Activated CD4-positive, alpha-beta T cell treated with anti-CD3 and anti-CD28 coated beads, Interleukin-2, amount 50 U/mL, for 1 hour (primary cell): Measurements from ENCODE around the gene LPP.
"Not testable (repeated sequence)": the region's sequence is repeated elsewhere in the genome, so short reads cannot be mapped to it uniquely, and the experiment has no call there.

Source experiments
- DNase-seq: peaks from one replicate; pipeline ENCODE4 v3.0.0-alpha.2; 2020

Gene LPP

DNA sequence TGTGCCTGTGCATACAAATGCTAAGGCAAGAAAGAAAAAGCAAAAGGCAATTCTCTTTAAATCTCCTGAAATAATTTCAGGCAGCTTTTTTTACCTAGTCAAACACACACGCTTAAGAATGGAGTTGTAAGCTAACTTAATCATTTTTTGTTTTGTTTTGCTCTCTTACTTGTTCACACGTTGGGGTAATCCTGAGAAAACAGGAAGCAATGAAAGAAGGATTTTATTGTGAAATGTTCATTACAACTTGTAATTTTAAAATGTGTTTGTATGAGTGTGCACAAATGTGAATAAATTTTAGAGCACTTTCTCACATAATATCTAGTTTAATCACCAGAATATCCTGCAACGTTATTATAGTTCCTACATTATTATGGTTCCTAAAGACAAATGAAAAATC, 263.8 kb downstream of the LPP start:
- DNase-seq, result no peak

DNA sequence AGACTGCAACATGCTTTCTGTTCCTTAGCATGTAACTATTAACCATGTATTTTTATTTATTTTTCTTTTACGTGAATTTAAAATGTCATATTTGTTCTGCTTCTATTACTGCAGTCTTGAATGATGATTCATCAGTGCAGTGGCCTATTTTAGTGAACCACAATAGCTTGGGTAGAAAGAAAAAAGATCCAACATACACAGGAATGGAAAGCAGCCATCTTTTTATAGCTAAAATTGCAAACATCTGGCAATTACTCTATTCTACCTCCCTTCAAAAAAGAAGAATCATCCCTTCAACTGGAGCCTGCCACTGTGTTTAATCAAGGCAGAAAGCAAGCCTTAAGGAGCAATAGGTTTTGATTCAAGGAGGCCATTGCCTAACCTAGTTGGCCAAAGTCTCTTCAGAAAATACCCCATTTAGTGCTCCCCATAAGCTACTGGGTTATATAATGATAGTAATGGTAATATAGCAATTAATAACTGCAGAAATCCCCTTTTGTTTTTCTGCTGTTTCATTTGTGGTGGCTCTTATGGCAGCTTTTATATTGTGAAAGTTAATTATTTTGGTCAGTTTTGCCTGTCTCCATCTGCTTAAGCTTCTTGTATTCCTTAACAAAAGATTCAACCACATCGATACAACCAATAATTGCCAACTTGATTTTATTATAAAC, 267.3 kb downstream of the LPP start:
- no peak for DNase-seq

DNA sequence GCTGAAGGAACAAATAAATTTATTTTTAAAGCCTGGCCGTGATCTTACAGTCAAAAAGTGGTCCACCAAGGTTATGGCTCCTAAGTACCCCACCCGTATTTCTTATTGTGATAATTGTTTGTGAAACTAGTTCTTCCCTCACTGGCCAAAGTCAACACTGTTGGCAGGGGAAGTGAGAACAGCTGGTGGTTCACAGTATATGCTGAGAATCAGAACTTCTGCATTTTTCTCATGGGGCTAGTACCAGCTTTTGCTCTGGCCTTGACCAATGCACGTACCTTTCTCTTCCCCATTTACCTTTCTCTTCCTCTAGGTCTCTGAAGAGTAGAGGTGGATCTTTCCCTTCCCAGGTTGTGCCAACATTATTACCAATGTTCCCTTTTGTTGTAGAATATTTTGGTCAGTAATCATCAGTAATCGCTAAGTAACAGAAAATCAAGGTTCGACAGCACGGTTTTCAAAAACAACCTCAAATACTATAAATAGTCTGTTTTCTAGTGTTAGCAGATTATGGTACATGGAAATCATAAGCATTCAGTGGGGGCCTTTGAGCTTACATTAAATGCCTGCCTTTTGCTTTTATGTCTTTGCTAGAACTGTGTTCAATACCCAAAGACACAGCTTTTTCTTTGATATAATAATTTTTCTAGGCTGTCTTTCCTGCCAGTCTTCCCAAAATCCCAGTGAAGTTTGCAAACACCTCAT, 268.0 kb downstream of the LPP start:
- no peak for DNase-seq

GRCh38 chr3:188427981-188428380, 274.0 kb downstream of the LPP start:
- not testable (repeated sequence) for DNase-seq

DNA sequence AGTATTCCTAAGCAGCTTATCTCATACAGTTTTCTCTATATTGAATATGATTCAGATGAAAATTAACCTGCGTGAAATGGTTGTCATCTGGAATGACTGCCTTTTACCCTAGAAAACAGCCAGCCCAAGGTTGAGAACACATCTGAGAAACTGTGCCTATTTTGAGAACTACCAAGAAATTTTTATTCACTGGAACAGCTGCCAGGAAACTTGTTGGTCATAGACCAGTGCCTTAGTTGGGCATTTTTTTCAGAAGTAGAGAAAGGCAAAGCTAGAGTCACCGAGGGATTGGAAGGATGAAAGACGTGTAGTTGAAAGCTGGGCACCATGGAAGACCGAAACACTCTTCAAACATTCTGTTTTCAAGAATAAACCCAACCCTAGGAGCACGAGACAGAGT, 277.1 kb downstream of the LPP start:
- no peak for DNase-seq

DNA sequence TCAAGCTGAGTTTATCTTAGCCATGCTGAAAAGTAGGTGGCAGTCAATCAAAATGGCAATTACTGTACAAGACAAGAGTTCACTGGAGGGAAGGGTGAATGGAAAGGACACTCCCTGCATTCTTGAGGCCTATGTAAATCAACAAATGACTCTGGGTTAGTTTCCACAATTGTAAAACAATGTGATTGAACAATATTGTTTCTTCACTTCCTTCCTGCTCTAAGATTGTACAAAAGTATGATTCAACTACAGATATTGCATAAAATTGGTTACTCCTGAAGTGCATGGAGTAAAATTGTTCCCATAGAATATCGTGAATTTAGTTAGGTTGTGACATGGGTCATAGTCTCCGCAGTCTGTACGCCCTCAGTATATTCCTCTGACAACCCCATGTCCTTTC, 277.6 kb downstream of the LPP start:
- no peak for DNase-seq

DNA sequence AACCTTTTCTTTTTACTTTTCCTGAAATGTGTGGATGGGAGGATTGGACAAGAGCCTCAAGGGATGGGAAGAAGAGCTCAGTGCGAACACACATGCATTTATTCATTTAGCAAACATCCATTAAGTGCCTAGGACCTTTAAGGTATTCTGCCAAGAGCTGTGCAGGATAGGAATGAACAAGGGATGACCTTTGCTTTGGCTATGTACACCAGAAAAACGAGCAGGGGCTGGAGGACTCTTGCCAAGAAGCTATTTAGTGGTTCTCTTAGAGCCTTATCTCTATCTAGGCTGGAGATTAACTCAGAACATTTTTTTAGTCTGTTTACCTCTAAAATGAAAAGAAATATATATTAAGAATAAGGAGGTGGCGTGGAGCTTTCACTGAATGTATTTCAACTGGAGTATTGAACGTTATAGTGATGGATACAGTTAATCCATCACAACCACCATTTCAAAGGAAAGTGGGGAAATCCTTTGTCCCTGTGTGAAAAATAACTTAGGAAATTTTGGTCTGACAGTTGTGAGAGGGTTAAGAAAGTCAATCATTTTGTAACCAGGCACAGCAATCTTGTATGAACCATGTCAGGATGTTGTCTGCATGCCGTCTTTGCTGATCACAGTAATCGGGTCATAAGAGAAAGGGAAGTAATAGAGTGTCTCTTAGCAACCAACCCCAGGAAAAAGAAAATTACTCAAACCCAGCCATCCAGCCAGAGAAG, 279.0 kb downstream of the LPP start:
- DNase-seq, result no peak

GRCh38 chr3:188433521-188434150, 279.7 kb downstream of the LPP start:
- no peak for DNase-seq

DNA sequence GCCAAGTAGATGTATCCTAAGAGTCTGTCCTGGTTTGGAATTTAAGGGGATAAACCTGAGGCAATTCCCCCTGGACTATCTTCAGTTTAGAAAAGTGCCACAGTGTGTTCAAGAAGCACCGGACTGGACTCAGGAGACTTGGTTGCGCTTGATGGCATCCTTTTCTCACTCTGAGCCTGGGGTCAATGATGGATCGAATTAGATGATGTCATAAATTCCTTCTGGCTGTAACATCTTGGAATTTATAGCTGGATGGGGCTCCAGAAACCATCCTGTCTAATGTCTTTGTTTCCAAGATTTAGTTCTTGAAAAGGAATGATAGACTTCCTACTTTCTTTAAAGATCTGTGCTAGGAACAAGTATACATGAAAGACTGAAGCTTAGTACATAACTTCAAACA, 280.6 kb downstream of the LPP start:
- no peak for DNase-seq

DNA sequence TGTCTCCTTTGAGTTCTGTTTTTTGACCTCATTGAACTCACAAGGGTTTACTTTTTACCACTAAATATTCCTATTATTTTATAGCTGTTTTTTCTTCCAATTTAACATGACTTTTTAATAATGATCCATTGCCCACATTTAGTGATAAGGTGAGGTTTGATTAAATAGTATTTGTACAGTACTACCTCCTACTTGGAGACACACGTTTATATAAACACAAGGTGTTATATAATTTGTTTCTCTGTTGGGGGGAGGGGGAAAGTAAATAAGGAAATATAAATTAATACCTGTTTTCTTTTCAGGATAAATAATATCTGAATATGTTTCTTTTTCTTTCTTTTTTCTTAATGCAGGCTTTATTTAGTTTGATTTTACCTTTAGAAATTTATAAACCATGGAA, 281.3 kb downstream of the LPP start:
- DNase-seq, result no peak

DNA sequence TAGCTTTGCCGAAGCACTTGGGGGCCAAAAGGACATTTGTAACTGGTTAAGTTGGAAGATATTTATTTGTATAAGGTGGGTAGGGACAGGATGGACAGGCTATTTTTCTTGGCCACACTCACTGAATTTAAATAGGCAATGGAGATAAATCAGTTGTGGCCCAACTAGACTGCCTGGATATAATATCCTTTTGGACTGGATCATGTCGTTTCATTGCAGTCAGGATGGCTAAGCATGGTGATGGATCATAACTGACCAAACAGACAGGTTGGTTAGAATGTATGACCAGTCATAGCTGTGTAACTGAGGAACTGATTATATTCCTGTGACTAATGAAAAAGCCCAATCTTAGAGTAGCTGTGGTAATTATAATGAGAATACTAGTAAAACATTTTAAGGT, 284.0 kb downstream of the LPP start:
- DNase-seq, result no peak

- DNase-seq, result no peak
Measured at GRCh38 chr3:188439080-188439479, 285.1 kb downstream of the LPP start.

DNA sequence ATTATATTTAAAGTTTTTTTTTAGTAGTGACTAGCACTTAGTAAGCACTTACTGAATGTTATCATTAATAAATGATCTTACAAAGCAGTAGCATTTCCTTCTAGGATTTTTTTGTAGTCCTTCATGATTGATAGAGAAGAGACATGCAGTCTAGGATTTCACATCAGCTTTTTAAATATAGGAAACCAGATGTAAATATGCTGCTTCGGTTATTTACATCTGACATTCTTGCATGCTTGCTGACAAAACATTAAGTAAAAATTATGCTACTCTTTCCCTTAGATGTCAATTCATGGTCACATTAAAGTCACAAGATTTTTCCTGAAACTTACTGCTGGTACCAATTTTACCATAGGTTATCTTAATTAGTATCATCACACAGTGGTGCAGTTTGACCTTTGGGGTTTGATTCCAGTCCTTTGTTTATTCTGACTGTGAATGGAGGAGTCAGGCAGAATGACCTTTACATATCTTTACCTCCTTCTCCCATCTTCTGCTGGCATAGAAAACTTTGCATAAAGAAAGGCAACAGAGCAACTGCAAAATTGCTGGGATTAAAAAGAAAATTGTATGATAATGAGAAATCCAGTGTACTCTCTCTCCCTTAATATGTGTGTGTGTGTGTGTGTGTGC, 286.5 kb downstream of the LPP start:
- no peak for DNase-seq

DNA sequence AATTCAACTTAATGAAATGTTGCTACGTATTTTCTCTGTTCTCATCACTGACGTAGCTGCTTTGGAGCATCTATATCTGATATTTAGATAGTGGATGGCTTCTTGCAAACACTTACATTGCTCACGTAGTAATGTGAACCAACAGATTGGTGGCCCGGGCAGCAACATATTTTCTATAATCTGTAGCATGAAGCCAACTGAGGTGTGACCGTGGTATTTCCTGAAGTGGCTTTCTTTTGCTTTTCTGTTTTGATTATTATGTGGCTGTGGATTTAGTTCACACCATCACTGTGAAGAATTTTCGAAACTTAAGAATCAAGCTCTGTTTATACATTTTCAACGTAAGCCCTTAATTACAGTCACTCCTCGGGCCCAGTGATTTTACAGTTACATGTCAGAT, 288.5 kb downstream of the LPP start:
- DNase-seq, result no peak

DNA sequence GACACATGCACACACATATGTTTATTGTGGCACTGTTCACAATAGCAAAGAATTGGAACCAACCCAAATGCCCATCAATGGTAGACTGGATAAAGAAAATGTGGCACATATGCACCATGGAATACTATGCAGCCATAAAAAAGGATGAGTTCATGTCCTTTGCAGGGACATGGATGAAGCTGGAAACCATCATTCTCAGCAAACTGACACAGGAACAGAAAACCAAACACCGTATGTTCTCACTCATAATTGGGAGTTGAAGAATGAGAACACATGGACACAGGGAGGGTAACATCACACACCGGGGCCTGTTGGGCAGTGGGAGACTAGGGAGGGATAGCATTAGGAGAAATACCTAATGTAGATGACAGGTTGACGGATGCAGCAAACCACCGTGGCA, 291.2 kb downstream of the LPP start:
- not testable (repeated sequence) for DNase-seq

DNA sequence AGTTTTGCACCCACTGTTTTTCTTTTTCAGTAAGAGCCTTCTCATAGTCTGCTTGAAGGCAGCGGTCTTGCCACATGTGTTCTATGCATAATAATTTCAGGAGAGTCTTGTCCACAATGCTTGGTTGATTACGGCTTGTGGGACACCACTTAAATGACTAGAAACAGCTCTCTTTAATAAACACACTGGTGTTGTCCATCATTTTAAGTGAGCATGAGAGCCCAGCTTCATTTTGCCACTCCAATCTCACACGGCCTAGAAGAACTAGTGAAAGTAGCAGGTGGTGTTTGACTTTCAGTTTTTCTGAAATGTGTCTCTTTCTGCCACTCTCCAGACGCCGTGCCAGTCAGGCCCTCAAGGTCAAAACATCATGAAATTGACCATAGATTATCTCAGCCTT, 292.1 kb downstream of the LPP start:
- no peak for DNase-seq

DNA sequence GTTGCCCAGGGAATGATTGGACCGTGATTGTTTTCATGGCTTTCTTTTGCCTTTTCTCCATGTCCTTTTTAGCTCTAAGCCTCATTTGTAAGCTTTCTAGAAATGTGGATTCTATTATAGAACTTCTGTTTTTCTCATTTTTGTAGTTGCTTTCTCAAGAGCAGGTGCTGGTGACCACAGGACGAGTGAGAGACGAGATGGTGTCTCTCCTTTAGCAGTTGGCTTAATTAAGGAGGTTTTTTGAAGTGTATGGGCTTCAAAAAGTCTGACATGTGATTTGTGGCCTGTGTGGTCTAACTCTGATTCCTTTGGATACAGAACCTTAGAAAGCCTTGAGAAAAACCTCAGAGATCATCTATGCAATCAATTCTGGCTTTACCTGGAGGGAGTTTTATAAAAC, 292.8 kb downstream of the LPP start:
- no peak for DNase-seq

DNA sequence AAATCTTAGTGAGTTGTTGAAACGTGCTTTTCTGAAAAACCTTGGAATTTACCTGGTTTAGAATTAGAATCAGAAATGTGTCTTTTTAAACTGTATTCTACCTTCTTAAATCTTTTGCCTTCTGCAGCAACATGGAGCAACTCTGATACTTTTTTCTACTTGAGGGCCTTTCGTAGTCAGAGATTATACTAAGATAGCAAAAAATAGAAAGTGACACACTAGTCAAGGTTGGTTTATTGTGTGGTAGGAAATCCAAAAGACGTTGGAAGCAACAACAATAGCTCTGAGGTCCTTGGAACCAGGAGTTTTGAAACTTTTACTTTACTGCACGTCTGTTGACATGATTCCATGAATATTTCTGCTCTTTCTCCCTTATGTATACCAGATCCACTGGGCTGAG, 294.9 kb downstream of the LPP start:
- DNase-seq, result no peak

GRCh38 chr3:188449421-188449820, 295.5 kb downstream of the LPP start:
- no peak for DNase-seq

GRCh38 chr3:188452158-188452772, 298.3 kb downstream of the LPP start:
- DNase-seq, result no peak

DNA sequence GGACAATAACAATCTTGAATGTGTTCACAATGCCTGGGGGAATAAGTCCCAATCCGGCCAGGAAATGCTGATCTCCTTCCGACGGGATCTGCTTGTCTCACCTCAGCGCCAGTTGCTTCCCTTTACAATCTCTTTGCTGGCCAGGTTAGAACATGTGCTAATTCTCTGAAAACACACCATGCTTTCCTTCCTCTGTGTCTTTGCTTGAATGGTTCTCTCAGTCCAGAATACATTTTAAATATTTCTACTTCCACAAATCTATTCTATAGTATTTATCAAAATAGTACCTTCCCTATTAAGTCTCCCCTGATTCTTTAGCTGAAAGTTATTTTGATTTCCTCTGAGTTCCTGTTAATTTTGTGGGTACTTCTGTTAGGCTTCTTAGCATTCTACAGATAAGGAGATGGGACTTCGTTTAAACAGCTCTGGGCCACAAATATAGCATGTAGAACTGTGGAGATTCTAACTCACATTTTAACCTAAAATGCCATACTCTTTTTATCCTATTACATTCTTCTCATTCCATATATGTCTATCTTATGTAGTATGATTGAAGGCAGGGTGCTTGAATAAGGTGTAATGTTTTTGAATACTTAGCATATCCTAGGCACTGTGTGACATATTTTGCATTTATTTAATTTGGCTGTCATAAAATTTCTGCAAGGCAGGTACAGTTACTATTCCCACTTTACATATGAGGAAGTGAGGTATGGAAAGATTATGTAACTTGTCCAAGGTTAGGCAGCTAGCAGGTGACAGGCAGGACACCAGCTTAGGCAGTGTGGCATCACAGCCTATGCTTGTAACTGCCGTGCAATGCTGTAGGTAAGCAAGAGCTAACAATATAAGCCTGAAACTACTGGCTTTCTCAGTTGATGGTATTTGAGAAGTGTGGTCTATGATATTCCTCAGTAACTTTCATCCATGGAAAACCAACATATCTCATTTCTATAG, 299.8 kb downstream of the LPP start:
- no peak for DNase-seq

DNA sequence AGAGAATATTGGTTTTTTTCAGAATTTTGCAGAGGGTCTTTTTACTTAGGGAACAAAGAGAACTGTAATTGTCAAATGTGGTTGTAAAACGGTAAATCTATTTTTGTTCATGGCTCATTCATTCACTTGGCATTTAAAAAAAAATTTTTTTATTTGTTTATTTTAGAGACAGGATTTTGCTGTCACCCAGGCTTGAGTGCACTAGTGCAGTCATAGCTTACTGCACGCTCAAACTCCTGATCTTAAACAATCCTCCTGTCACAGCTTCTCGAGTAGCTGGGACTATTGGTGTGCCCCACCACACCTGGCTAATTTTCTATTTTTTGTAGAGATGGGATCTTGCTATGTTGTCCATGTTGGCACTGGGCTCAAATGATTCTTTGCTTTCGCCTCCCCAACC, 301.8 kb downstream of the LPP start:
- DNase-seq, result no peak
